IMR-90 (cell line): Measurements from ENCODE around the gene CPOX.

Source experiments
- BHLHE40 ChIP-seq: fragments of 150-350 bp; IDR thresholded peaks from 2 replicates; pipeline ENCODE4 v1.6.1; 2016; ENCODE audit warnings: mild to moderate bottlenecking, low read depth, low read length
- CEBPB ChIP-seq: IDR thresholded peaks from 2 replicates; pipeline ENCODE4 v1.6.1; 2012; ENCODE audit warnings: low read depth, low read length, improper control_type of control experiment
- CHD1 ChIP-seq: IDR thresholded peaks from 2 replicates; pipeline ENCODE4 v1.6.1; 2012; ENCODE audit warnings: low read depth, low read length, improper control_type of control experiment
- CTCF ChIP-seq: conservative IDR thresholded peaks from 2 replicates; pipeline ENCODE4 v1.5.1; 2012; ENCODE audit warnings: mild to moderate bottlenecking, low read depth, low read length, improper control_type of control experiment
- FOS ChIP-seq: fragments of 150-350 bp; IDR thresholded peaks from 2 replicates; pipeline ENCODE4 v1.6.1; 2016; ENCODE audit warnings: low read depth, low read length
- MXI1 ChIP-seq: IDR thresholded peaks from 2 replicates; pipeline ENCODE4 v1.6.1; 2012; ENCODE audit warnings: low read depth, mild to moderate bottlenecking, low read length, moderate library complexity, borderline replicate concordance
- POLR2A ChIP-seq: IDR thresholded peaks from 2 replicates; pipeline ENCODE4 v1.6.1; 2012; ENCODE audit warnings: mild to moderate bottlenecking, low read depth, low read length
- RAD21 ChIP-seq: IDR thresholded peaks from 2 replicates; pipeline ENCODE4 v1.6.1; 2012; ENCODE audit warnings: low read length, improper control_type of control experiment
- RFX5 ChIP-seq: IDR thresholded peaks from 2 replicates; pipeline ENCODE4 v1.8.0; 2012; ENCODE audit warnings: low read depth, mild to moderate bottlenecking, low read length, moderate library complexity
- SMC3 ChIP-seq: fragments of 150-350 bp; IDR thresholded peaks from 2 replicates; pipeline ENCODE4 v1.6.1; 2016; ENCODE audit warnings: low read depth, mild to moderate bottlenecking, antibody characterized with exemption, low read length, moderate library complexity

GRCh38 chr3:98573181-98573728 is 20.2 kb downstream of the CPOX start:
- no peak for TF ChIP-seq CEBPB
- TF ChIP-seq CTCF = peak; percentile 51
- no peak for TF ChIP-seq POLR2A
- TF ChIP-seq BHLHE40 = no peak
- no peak for TF ChIP-seq MXI1
- TF ChIP-seq RAD21 = peak; percentile 37
- TF ChIP-seq SMC3 = peak; percentile 23; the same call in 1 of the 2 replicates
- no peak for TF ChIP-seq RFX5
- no peak for TF ChIP-seq FOS
- TF ChIP-seq CHD1 = no peak
